ENCODE measurements around the gene CCDC117. TPM values are rescaled to one million over a fixed set of nuclear protein-coding genes. Genes with fewer than 3 reads are reported as not detected.
A peak's percentile ranks its signal among the peaks of the same experiment; 100 is the strongest.

The CCDC117 gene
- total and polyA plus RNA-seq, 7 donors: 9.6 to 33.2 (median 23.9) TPM

DNA sequence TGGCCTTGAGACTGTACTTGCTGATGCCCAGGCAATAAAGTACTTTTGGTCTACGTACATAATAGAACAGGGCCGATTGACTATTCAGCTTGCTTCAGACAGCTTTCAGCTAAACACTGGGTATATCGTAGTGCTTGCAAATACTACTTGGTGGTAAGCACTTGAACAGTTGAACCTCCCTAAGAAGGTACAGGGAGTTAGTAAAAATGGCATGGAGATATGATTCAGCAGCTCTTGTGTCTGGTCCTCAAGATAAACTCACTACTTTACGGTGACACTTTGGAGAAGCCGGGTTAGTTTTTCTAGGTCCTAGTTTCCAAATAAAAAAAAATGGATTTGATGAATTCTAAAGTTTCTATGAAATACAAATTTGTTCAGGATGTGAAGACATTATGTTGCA, 7.3 kb downstream of the CCDC117 start:
- Histone ChIP-seq H3K27ac (peak overlapping the region in 3 of 4 donors; percentile 18 to 67 (median 22)), H3K27me3 (no peaks in the 10 kb centered on the region), H3K9me3 (no peaks in the 10 kb centered on the region), H3K36me3 (peaks cover 0 to 64% (median 11%) of the 10 kb centered on the region in 4 donors), H3K4me1 (peaks cover 0 to 80% (median 56%) of the 10 kb centered on the region in 4 donors), H3K4me3 (no peak overlapping the region)
- intact Hi-C loops (cut with DNase I): no loop called here
- DNase-seq: no peak
- 69 to 84% methylated on average over 5 of the region's 5 CpGs for WGBS, 2 donors
- TF ChIP-seq EP300 (IDR thresholded peaks at IDR 0.05) (no peak), POLR2AphosphoS5 (IDR thresholded peaks at IDR 0.05) (no peak), CTCF (IDR thresholded peaks at IDR 0.05) (no peak), POLR2A (IDR thresholded peaks at IDR 0.05) (no peak)

DNA sequence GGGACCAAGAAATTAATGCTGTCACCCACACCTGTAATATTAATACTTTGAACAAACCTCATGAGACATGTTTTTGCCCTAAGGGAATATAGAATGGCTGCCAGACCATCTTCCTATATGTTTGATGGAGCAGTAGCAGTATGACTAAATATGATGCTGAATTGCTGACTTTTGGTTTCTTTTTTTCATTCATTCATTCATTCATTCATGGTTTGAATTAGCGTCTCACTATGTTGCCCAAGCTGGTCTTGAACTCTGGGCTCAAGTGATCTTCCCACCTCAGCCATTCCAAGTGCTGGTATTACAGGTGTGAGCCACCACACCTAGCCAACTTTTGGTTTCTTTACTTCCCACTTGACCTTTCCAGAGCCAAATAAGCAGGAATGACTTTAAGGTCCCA, 7.8 kb downstream of the CCDC117 start:
- Histone ChIP-seq H3K36me3 (peaks cover 0 to 64% (median 15%) of the 10 kb centered on the region in 4 donors), H3K27me3 (no peaks in the 10 kb centered on the region), H3K4me3 (no peak overlapping the region), H3K27ac (peak overlapping the region in 3 of 4 donors; percentile 18 to 67 (median 22)), H3K9me3 (no peaks in the 10 kb centered on the region), H3K4me1 (peaks cover 0 to 80% (median 56%) of the 10 kb centered on the region in 4 donors)
- TF ChIP-seq POLR2A (IDR thresholded peaks at IDR 0.05) (no peak), EP300 (IDR thresholded peaks at IDR 0.05) (no peak), POLR2AphosphoS5 (IDR thresholded peaks at IDR 0.05) (no peak)
- no peak for DNase-seq
- WGBS, 2 donors: 95 to 100% methylated on average over 1 of the region's 1 CpG
- intact Hi-C loops (cut with DNase I): no loop called here

- intact Hi-C loops (cut with DNase I): no loop called here
- H3K27ac ChIP-seq: peak overlapping the region in 3 of 4 donors; percentile 71 to 84 (median 77)
- WGBS, 2 donors: 12 to 50% methylated on average over 4 of the region's 4 CpGs
- no peak for DNase-seq
- no peak overlapping the region for H3K4me3 ChIP-seq
- no peaks in the 10 kb centered on the region for H3K9me3 ChIP-seq
- H3K36me3 ChIP-seq: peaks cover 0 to 79% (median 22%) of the 10 kb centered on the region in 4 donors
- TF ChIP-seq POLR2AphosphoS5 (IDR thresholded peaks at IDR 0.05): peak in 3 of 4 donors; percentile 19 to 33 (median 19)
- TF ChIP-seq POLR2A (IDR thresholded peaks at IDR 0.05): no peak
- H3K4me1 ChIP-seq: peaks cover 0 to 74% (median 54%) of the 10 kb centered on the region in 4 donors
- H3K27me3 ChIP-seq: no peaks in the 10 kb centered on the region
These were observed 11.5 kb downstream of the CCDC117 start for GRCh38 chr22:28783786-28784671.

- intact Hi-C loops (cut with DNase I): no loop called here
- H3K36me3 ChIP-seq: peaks cover 0 to 54% (median 17%) of the 10 kb centered on the region in 4 donors
- WGBS, 2 donors: 70 to 83% methylated on average over 3 of the region's 3 CpGs
These were observed 16.1 kb downstream of the CCDC117 start for GRCh38 chr22:28788601-28789000.

DNA sequence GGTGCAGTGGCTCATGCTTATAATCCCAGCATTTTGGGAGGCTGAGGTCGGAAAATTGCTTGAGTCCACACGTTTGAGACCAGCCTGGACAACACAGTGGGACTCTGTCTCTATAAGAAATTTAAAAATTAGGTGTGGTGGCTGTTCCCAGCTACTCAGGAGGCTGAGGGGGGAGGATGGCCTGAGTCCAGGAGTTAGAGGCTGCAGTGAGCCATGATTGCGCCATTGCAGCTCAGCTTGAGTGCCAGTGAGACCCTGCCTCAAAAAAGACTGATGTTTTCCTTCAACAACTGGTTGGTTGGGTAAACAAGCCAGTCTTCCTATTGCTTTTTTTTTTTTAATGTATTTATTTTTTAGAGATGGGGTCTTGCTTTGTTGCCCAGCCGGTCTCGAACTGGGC, 18.6 kb downstream of the CCDC117 start:
- H3K27ac ChIP-seq: no peak overlapping the region
- no peak for TF ChIP-seq POLR2A (IDR thresholded peaks at IDR 0.05)
- no peak for TF ChIP-seq POLR2AphosphoS5 (IDR thresholded peaks at IDR 0.05)
- no peak for TF ChIP-seq EP300 (IDR thresholded peaks at IDR 0.05)
- no peak for TF ChIP-seq CTCF (IDR thresholded peaks at IDR 0.05)
- no peak for DNase-seq
- no peaks in the 10 kb centered on the region for H3K27me3 ChIP-seq
- intact Hi-C loops (cut with DNase I): no loop called here
- H3K4me1 ChIP-seq: peaks cover 0 to 35% (median 16%) of the 10 kb centered on the region in 4 donors
- no peak overlapping the region for H3K4me3 ChIP-seq
- H3K36me3 ChIP-seq: peaks cover 15 to 54% (median 28%) of the 10 kb centered on the region in 4 donors
- 94 to 97% methylated on average over 5 of the region's 5 CpGs for WGBS, 2 donors
- H3K9me3 ChIP-seq: no peaks in the 10 kb centered on the region

More at GRCh38 chr22:28788601-28789000, 16.1 kb downstream of the CCDC117 start:
- Histone ChIP-seq H3K4me1 (peaks cover 0 to 41% (median 28%) of the 10 kb centered on the region in 4 donors), H3K27ac (no peak overlapping the region), H3K27me3 (no peaks in the 10 kb centered on the region), H3K4me3 (no peak overlapping the region), H3K9me3 (no peaks in the 10 kb centered on the region)
- TF ChIP-seq EP300 (IDR thresholded peaks at IDR 0.05) (no peak), CTCF (IDR thresholded peaks at IDR 0.05) (no peak), POLR2A (IDR thresholded peaks at IDR 0.05) (no peak), POLR2AphosphoS5 (IDR thresholded peaks at IDR 0.05) (no peak)
- DNase-seq: no peak
